Endometrial microvascular endothelial cells (primary cell): Measurements from ENCODE around the gene DYRK1B. TPM values are rescaled to one million over a fixed set of nuclear protein-coding genes. Genes with fewer than 3 reads are reported as not detected.
"Not testable (repeated sequence)": the region's sequence is repeated elsewhere in the genome, so short reads cannot be mapped to it uniquely, and the experiment has no call there.

Experiments used
- in situ Hi-C: cut with HindIII; loops from 2 replicates; pipeline ENCODE4 v1.10.0; 2017; ENCODE audit warnings: low sequenced_read_pairs, low pct_unique_long_range_greater_than_20kb; ENCODE audit errors: inconsistent ontology term
- total RNA-seq: library from RNA; depleted of rRNA; stranded (reverse); fragments of >200 nt; gene quantifications from one replicate; pipeline ENCODE4 v1.2.3, GENCODE V29; 2015; ENCODE audit errors: inconsistent ontology term

DYRK1B gene
- 13.2 TPM for total RNA-seq

- in situ Hi-C loops: no loop called here
Measured at GRCh38 chr19:39833464-39834286, at the start of gene DYRK1B. DYRK1B (minus strand) TSS chr19:39834162; CDS start chr19:39831867, 2,295 bp downstream.

- in situ Hi-C loops: not testable (repeated sequence)
Measured at GRCh38 chr19:39882645-39883044, 48.7 kb upstream of the DYRK1B start.

- in situ Hi-C loops: not testable (repeated sequence)
Measured at GRCh38 chr19:39881495-39882110, 47.6 kb upstream of the DYRK1B start.

GRCh38 chr19:39880241-39880640, 46.3 kb upstream of the DYRK1B start:
- in situ Hi-C loops: not testable (repeated sequence)

- in situ Hi-C loops: not testable (repeated sequence)
Measured at GRCh38 chr19:39879796-39880195, 45.8 kb upstream of the DYRK1B start.

- in situ Hi-C loops: not testable (repeated sequence)
Measured at GRCh38 chr19:39878866-39879265, 44.9 kb upstream of the DYRK1B start.

- in situ Hi-C loops: no loop called here
Measured at GRCh38 chr19:39878398-39878797, 44.4 kb upstream of the DYRK1B start.

GRCh38 chr19:39877982-39878381, 44.0 kb upstream of the DYRK1B start:
- in situ Hi-C loops: not testable (repeated sequence)

GRCh38 chr19:39877488-39877887, 43.5 kb upstream of the DYRK1B start:
- in situ Hi-C loops: not testable (repeated sequence)

GRCh38 chr19:39876486-39876885, 42.5 kb upstream of the DYRK1B start:
- in situ Hi-C loops: not testable (repeated sequence)

GRCh38 chr19:39875401-39875864, 41.5 kb upstream of the DYRK1B start:
- in situ Hi-C loops: not testable (repeated sequence)

GRCh38 chr19:39874404-39874803, 40.4 kb upstream of the DYRK1B start:
- in situ Hi-C loops: no loop called here

GRCh38 chr19:39873385-39873784, 39.4 kb upstream of the DYRK1B start:
- in situ Hi-C loops: no loop called here

GRCh38 chr19:39871886-39872866, 38.2 kb upstream of the DYRK1B start:
- in situ Hi-C loops: no loop called here

GRCh38 chr19:39871362-39871761, 37.4 kb upstream of the DYRK1B start:
- in situ Hi-C loops: no loop called here

- in situ Hi-C loops: no loop called here
Measured at GRCh38 chr19:39870171-39870971, 36.4 kb upstream of the DYRK1B start.

- in situ Hi-C loops: no loop called here
Measured at GRCh38 chr19:39867952-39868351, 34.0 kb upstream of the DYRK1B start.

- in situ Hi-C loops: no loop called here
Measured at GRCh38 chr19:39867133-39867532, 33.2 kb upstream of the DYRK1B start.
